8988T (cell line): ENCODE data around the gene GTPBP2.

ENCODE experiments used
- DNase-seq: peaks from one replicate; pipeline ENCODE4 v3.0.0; 2011

Gene GTPBP2

DNA sequence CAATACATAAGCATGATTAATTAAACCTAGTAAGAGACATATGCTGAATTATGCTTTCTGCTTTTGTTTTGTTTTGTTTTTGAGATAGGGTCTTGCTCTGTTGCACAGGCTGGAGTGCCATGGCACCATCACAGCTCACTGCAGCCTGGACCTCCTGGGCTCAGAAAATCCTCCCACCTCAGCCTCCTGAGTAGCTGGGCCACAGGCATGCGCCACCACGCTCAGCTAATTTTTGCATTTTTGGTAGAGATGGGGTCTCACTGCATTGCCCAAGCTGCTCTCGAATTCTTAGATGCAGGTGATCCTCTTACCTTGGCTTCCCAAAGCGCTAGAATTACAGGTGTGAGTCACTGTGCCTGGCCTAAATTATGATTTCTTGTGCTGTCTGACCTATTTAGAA, 57.0 kb downstream of the GTPBP2 start:
- DNase-seq, result no peak

DNA sequence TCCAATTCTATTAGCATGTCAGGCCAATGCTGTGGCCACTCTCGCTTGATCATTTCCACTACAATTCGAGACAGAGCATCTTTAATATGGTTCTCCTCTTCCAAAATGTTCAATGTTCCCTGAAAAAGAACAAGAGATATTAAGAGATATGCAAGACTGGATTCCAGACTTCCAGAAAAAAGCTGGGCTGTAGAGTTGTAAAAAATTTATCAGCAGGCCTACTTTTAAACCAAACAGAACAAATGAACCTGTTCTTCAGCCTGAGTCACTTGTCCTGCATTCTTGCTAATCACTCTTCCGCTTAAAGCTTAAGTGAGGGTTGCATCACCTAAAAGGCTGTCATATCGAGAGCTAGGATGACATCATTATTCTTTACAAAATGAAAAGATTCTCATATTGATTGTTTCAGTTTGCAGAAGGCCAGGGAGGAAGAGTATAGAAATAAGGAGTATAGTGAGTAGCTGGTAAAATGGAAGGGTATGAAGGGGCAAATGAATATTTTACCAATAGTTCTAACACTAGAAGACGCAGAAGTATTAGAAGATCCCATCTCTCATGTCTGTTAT, 58.1 kb downstream of the GTPBP2 start:
- DNase-seq, result no peak
